Stimulated activated CD8-positive, alpha-beta memory T cell treated with anti-CD3 and anti-CD28 coated beads, Interleukin-15, amount 100 ng/mL, for 1 hour (primary cell): ENCODE data around the gene EPB41.
"Not testable (repeated sequence)": the region's sequence is repeated elsewhere in the genome, so short reads cannot be mapped to it uniquely, and the experiment has no call there.

Experiments
- DNase-seq: peaks from one replicate; pipeline ENCODE4 v3.0.0-alpha.2; 2020; ENCODE audit warnings: low read depth

Gene EPB41

GRCh38 chr1:29133861-29134694, 219.7 kb downstream of the EPB41 start:
- no peak for DNase-seq

- DNase-seq: no peak
Measured at GRCh38 chr1:29134695-29135028, 220.3 kb downstream of the EPB41 start.

GRCh38 chr1:29136391-29136915, 222.1 kb downstream of the EPB41 start:
- DNase-seq: no peak

GRCh38 chr1:29142714-29143113, 228.3 kb downstream of the EPB41 start:
- no peak for DNase-seq

GRCh38 chr1:29144178-29144577, 229.8 kb downstream of the EPB41 start:
- DNase-seq: no peak

- no peak for DNase-seq
Measured at GRCh38 chr1:29145739-29146437, 231.5 kb downstream of the EPB41 start.

GRCh38 chr1:29148656-29149491, 234.5 kb downstream of the EPB41 start:
- no peak for DNase-seq

- not testable (repeated sequence) for DNase-seq
Measured at GRCh38 chr1:29150346-29150745, 236.0 kb downstream of the EPB41 start.

- no peak for DNase-seq
Measured at GRCh38 chr1:29152046-29152805, 237.9 kb downstream of the EPB41 start.

GRCh38 chr1:29156543-29157268, 242.3 kb downstream of the EPB41 start:
- DNase-seq: no peak

GRCh38 chr1:29157269-29157601, 242.9 kb downstream of the EPB41 start:
- no peak for DNase-seq

- DNase-seq: no peak
Measured at GRCh38 chr1:29159773-29160172, 245.4 kb downstream of the EPB41 start.

GRCh38 chr1:29162025-29162424, 247.7 kb downstream of the EPB41 start:
- DNase-seq: no peak

- no peak for DNase-seq
Measured at GRCh38 chr1:29162476-29163138, 248.2 kb downstream of the EPB41 start.

- no peak for DNase-seq
Measured at GRCh38 chr1:29164588-29164987, 250.2 kb downstream of the EPB41 start.

GRCh38 chr1:29166291-29166878, 252.0 kb downstream of the EPB41 start:
- DNase-seq: no peak

GRCh38 chr1:29167904-29168303, 253.5 kb downstream of the EPB41 start:
- DNase-seq: no peak
